H4 (cell line): ENCODE results near the gene FAM237A. TPM values are rescaled to one million over a fixed set of nuclear protein-coding genes. Genes with fewer than 3 reads are reported as not detected.

Experiments
- DNase-seq: peaks from one replicate; pipeline ENCODE4 v3.0.0-alpha.2; 2015; ENCODE audit warnings: low spot score
- total RNA-seq: library from RNA; depleted of rRNA; stranded (reverse); fragments of >200 nt; shearing (Covaris generic); gene quantifications from 2 replicates; pipeline ENCODE4 v1.2.3, GENCODE V29; 2014; rRNA removed

Gene FAM237A
- total RNA-seq, 1 experiment from 2014 or later: not detected

GRCh38 chr2:206688990-206689389 is 46.7 kb downstream of the FAM237A start:
- no peak for DNase-seq

- DNase-seq: no peak
Measured at GRCh38 chr2:206692971-206693370, 50.7 kb downstream of the FAM237A start.

- DNase-seq: peak; percentile 57
Measured at GRCh38 chr2:206693399-206694137, 51.3 kb downstream of the FAM237A start.

GRCh38 chr2:206696910-206697309 is 54.6 kb downstream of the FAM237A start:
- DNase-seq: no peak

- no peak for DNase-seq
Measured at GRCh38 chr2:206698811-206699210, 56.5 kb downstream of the FAM237A start.

Other genes with a start within 250 kb of the FAM237A start
- gene ADAM23, start 199.0 kb upstream of the FAM237A start, total RNA-seq: 4.2 and 4.9 TPM in 2 replicates
- not detected in 2 replicates for gene DYTN, start 75.9 kb downstream of the FAM237A start, total RNA-seq
- gene MDH1B, start 122.8 kb downstream of the FAM237A start, total RNA-seq: 2.6 and 8.7 TPM in 2 replicates
- gene FASTKD2, start 123.1 kb downstream of the FAM237A start, total RNA-seq: 40.1 and 43.0 TPM in 2 replicates